ENCODE measurements around the gene PCDHGB1. TPM values are rescaled to one million over a fixed set of nuclear protein-coding genes. Genes with fewer than 3 reads are reported as not detected.

The PCDHGB1 gene
- polyA plus RNA-seq, 1 donor from 2014 or later: 0.46 TPM

GRCh38 chr5:141342773-141343172 lies 7.1 kb upstream of the PCDHGB1 start:
- Histone ChIP-seq H3F3A (ENCODE audit: insufficient read depth, low read length, poor library complexity, severe bottlenecking) (no peaks in the 10 kb centered on the region), H3K9ac (ENCODE audit: low read length) (no peak overlapping the region), H3K36me3 (ENCODE audit: insufficient read depth, low read length) (no peaks in the 10 kb centered on the region), H3K4me2 (ENCODE audit: low read length) (no peak overlapping the region), H2AFZ (ENCODE audit: low read depth, low read length) (no peak overlapping the region), H3K79me2 (replicated peaks; ENCODE audit: insufficient read depth, low read length) (no peaks in the 10 kb centered on the region), H3K9me2 (ENCODE audit: insufficient read depth, low read length) (no peaks in the 10 kb centered on the region), H3K27ac (ENCODE audit: low read length) (no peak overlapping the region), H3K4me3 (ENCODE audit: low read length) (no peak overlapping the region), H4K20me1 (ENCODE audit: insufficient read depth) (no peaks in the 10 kb centered on the region), H3K27me3 (ENCODE audit: insufficient read depth, low read depth, low read length) (no peaks in the 10 kb centered on the region), H3K9me3 (ENCODE audit: low read length) (peaks cover 10% of the 10 kb centered on the region)
- TF ChIP-seq RAD21 (conservative IDR thresholded peaks at IDR 0.05) (no peak), TAF1 (IDR thresholded peaks at IDR 0.05; ENCODE audit: low read depth) (no peak), EP300 (conservative IDR thresholded peaks at IDR 0.05; ENCODE audit: poor library complexity, severe bottlenecking) (no peak), POLR2AphosphoS5 (IDR thresholded peaks at IDR 0.05) (no peak), MXI1 (conservative IDR thresholded peaks at IDR 0.05; ENCODE audit: poor library complexity, severe bottlenecking) (no peak), CTCF (IDR thresholded peaks at IDR 0.05; ENCODE audit: poor library complexity, severe bottlenecking) (no peak), SMC3 (conservative IDR thresholded peaks at IDR 0.05; ENCODE audit: poor library complexity) (no peak), EZH2 (IDR thresholded peaks at IDR 0.05; ENCODE audit: borderline replicate concordance, insufficient read depth, low read length, poor library complexity, severe bottlenecking) (no peak)
- TF ChIP-seq, protein P1, sequence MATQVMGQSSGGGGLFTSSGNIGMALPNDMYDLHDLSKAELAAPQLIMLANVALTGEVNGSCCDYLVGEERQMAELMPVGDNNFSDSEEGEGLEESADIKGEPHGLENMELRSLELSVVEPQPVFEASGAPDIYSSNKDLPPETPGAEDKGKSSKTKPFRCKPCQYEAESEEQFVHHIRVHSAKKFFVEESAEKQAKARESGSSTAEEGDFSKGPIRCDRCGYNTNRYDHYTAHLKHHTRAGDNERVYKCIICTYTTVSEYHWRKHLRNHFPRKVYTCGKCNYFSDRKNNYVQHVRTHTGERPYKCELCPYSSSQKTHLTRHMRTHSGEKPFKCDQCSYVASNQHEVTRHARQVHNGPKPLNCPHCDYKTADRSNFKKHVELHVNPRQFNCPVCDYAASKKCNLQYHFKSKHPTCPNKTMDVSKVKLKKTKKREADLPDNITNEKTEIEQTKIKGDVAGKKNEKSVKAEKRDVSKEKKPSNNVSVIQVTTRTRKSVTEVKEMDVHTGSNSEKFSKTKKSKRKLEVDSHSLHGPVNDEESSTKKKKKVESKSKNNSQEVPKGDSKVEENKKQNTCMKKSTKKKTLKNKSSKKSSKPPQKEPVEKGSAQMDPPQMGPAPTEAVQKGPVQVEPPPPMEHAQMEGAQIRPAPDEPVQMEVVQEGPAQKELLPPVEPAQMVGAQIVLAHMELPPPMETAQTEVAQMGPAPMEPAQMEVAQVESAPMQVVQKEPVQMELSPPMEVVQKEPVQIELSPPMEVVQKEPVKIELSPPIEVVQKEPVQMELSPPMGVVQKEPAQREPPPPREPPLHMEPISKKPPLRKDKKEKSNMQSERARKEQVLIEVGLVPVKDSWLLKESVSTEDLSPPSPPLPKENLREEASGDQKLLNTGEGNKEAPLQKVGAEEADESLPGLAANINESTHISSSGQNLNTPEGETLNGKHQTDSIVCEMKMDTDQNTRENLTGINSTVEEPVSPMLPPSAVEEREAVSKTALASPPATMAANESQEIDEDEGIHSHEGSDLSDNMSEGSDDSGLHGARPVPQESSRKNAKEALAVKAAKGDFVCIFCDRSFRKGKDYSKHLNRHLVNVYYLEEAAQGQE (IDR thresholded peaks at IDR 0.05; ENCODE audit: borderline replicate concordance): no peak

GRCh38 chr5:141343242-141343952 lies 6.5 kb upstream of the PCDHGB1 start, which contains the start of gene PCDHGA3:
Gene PCDHGA3 (plus strand): TSS chr5:141343829. CDS start chr5:141344034, 205 bp downstream.
- no peak within 1 kb of the TSS for H3K9ac ChIP-seq (ENCODE audit: low read length)
- no peaks in the 10 kb centered on the region for H3F3A ChIP-seq (ENCODE audit: insufficient read depth, low read length, poor library complexity, severe bottlenecking)
- H3K27ac ChIP-seq (ENCODE audit: low read length): no peak within 1 kb of the TSS
- H3K9me2 ChIP-seq (ENCODE audit: insufficient read depth, low read length): no peaks in the 10 kb centered on the region
- no peak within 1 kb of the TSS for H3K4me2 ChIP-seq (ENCODE audit: low read length)
- no peaks in the 10 kb centered on the region for H3K36me3 ChIP-seq (ENCODE audit: insufficient read depth, low read length)
- H4K20me1 ChIP-seq (ENCODE audit: insufficient read depth): no peaks in the 10 kb centered on the region
- no peaks in the 10 kb centered on the region for H3K79me2 ChIP-seq (replicated peaks; ENCODE audit: insufficient read depth, low read length)
- no peak within 1 kb of the TSS for H3K4me3 ChIP-seq (ENCODE audit: low read length)
- H3K9me3 ChIP-seq (ENCODE audit: low read length): peaks cover 10% of the 10 kb centered on the region
- TF ChIP-seq EZH2 (IDR thresholded peaks at IDR 0.05; ENCODE audit: borderline replicate concordance, insufficient read depth, low read length, poor library complexity, severe bottlenecking) (no peak), TAF1 (IDR thresholded peaks at IDR 0.05; ENCODE audit: low read depth) (no peak), POLR2AphosphoS5 (IDR thresholded peaks at IDR 0.05) (no peak), MXI1 (conservative IDR thresholded peaks at IDR 0.05; ENCODE audit: poor library complexity, severe bottlenecking) (no peak), SMC3 (conservative IDR thresholded peaks at IDR 0.05; ENCODE audit: poor library complexity) (no peak), RAD21 (conservative IDR thresholded peaks at IDR 0.05) (no peak), EP300 (conservative IDR thresholded peaks at IDR 0.05; ENCODE audit: poor library complexity, severe bottlenecking) (no peak), CTCF (IDR thresholded peaks at IDR 0.05; ENCODE audit: poor library complexity, severe bottlenecking) (no peak)
- TF ChIP-seq, protein P1 (IDR thresholded peaks at IDR 0.05; ENCODE audit: borderline replicate concordance): no peak
- H3K27me3 ChIP-seq (ENCODE audit: insufficient read depth, low read depth, low read length): no peaks in the 10 kb centered on the region
- no peak within 1 kb of the TSS for H2AFZ ChIP-seq (ENCODE audit: low read depth, low read length)

Data from neural cell (in vitro differentiated cells).